Activated CD8-positive, alpha-beta memory T cell treated with anti-CD3 and anti-CD28 coated beads for 4 hours (primary cell): Measurements from ENCODE around the gene ISG15.

ENCODE experiments used
- DNase-seq, 2 donors: peaks; one replicate each; pipeline ENCODE4 v3.0.0-alpha.2; 2020; ENCODE audit warnings: low read depth in 2 of 2

The ISG15 gene

DNA sequence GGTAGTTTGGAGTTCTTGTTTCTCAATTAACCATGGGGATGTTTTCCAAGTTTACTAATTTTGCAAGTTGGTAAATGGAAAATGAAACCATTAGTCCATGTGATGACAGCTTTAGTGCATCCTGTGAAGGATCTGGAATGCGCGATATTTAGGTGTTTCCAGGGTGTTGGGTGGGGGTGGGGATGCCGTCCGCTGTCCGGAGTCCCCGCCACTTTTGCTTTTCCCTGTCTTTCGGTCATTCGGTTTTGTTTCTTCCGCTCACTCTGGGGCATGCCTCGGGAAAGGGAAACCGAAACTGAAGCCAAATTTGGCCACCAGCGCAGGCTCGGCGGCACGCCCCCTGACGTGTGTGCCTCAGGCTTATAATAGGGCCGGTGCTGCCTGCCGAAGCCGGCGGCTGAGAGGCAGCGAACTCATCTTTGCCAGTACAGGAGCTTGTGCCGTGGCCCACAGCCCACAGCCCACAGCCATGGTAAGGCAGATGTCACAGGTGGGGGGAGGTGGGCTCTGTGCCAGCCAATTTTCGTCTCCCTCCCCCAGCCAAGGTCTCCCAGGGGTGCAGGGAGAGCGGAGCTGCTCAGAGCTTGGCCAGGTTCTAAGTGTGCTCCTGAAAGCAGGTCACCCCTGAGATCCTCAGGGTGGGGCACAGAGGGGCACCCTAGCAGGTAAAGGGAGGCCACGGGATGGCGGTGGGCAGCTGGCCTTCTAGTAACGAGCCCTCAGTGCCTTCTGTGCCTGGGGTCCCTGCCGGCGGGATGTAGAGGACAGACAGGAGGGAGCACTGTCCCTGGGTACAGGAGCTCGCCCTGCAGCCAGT, at the start of gene ISG15:
Gene ISG15 (plus strand): TSS at position 393 of the 817 bp plus-strand sequence. CDS start 77 bp downstream, at position 470.
- peak; percentile 77 to 84 for DNase-seq

DNA sequence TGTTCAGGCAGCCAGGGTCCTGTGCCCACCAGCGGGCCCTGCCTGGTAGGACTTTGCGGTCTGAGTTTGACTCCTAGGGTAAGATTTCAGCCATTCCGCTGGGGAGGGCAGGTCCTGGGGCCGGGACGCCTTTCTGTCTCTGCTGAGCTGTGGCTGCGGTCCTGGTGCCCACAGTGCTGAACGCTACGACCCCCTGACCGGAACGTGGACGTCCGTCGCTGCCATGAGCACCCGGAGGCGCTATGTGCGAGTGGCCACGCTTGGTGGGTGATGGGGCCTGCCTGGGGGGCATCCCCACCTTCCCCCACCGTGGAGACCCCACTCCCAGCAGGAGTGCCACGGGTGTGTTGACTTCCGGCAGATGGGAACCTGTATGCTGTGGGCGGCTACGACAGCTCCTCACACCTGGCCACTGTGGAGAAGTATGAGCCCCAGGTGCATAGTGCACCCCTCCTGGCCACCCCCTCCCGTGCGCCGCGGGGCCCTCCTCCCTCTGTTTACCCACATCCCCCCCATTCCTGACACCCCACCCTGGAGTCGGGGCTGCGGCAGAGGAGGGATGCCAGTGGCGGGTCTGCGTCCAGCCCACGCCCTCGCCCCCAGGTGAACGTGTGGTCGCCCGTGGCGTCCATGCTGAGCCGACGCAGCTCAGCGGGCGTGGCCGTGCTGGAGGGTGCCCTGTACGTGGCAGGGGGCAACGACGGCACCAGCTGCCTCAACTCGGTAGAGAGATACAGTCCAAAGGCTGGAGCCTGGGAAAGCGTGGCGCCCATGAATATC, 49.4 kb upstream of the ISG15 start:
- no peak for DNase-seq

DNA sequence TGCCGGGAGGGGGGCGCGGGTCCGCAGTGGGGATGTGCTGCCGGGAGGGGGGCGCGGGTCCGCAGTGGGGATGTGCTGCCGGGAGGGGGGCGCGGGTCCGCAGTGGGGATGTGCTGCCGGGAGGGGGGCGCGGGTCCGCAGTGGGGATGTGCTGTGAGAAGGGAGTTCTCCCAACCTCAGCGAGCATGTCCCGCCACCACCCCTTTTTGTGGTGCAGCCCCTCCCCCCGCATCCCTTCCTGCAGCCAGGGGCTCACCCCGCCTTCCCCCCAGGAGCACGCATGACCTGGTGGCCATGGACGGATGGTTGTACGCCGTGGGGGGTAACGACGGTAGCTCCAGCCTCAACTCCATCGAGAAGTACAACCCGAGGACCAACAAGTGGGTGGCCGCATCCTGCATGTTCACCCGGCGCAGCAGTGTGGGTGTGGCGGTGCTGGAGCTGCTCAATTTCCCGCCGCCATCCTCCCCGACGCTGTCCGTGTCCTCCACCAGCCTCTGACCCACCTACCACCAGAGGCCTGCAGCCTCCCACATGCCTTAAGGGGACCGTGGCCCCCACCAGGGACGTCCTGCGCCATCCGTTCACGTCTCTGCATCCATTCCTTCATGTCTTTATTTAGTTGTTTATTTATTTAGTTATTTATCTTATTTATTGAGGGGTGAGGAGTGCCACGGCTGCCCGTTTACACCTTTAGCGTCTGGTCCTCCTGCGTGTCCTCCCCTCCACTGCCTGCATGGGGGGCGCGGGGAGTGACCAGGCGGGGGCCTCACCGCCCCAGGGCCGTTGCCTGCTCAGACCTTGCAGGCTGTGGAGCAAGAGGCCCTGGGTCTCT, 48.4 kb upstream of the ISG15 start:
- no peak for DNase-seq

DNA sequence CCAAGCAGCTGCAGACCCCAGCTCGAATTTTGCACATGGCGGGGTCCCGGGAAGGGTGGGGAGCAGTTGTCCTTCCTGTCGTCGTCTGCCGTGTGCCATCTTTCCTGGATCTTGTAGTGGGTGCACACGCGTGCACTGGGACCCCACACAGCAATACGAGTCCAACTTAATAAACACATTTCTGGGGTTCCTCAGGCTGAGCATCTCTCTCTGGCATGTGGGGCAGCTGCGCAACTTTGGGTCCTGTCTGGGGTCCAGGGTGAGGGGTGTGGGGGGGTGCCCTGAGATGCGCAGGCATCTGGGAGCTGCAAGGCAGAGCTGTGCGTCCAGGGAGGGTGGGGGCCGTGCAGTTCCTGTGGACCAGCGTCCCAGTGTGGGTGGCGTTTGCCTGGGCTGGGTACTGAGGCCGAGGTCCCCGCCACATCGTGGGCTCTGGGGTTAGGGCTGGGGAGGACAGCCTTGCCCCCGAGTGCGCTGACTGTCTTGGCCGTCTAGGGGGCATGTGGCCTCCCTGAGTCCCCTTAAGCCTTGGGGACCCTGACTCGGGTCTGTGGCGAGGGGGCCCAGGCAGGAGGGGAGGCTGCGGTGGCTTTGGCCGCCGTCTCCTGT, 47.7 kb upstream of the ISG15 start:
- DNase-seq, result no peak

DNA sequence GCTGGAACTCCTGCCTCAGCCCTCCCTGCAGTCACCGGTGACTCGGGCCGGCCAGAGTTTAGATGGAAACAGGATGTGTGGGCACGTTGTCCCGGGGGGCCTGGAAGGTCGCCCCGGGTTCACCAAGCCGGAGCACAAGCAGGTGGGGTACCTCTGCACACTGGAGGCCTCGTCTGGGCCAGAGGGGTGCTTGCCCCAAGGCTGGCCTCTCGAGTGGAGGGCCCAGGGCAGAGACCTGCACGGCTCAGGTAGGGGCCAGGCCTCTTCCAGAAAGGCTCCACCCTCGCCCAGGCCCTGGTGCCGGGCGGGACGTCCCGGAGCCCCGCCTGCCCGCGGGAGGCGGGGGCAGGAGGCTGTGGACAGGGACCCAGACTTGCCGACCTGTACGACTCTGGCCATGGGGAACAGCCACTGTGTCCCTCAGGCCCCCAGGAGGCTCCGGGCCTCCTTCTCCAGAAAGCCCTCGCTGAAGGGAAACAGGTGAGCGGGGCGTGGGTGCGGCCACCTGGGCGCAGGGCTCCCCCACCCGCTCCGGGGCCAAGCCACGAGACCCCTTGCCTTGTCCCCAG, 47.1 kb upstream of the ISG15 start, which contains the start of gene PLEKHN1:
Gene PLEKHN1 (plus strand): TSS at position 348 of the 569 bp plus-strand sequence. CDS start 50 bp downstream, at position 398.
- DNase-seq, result no peak

DNA sequence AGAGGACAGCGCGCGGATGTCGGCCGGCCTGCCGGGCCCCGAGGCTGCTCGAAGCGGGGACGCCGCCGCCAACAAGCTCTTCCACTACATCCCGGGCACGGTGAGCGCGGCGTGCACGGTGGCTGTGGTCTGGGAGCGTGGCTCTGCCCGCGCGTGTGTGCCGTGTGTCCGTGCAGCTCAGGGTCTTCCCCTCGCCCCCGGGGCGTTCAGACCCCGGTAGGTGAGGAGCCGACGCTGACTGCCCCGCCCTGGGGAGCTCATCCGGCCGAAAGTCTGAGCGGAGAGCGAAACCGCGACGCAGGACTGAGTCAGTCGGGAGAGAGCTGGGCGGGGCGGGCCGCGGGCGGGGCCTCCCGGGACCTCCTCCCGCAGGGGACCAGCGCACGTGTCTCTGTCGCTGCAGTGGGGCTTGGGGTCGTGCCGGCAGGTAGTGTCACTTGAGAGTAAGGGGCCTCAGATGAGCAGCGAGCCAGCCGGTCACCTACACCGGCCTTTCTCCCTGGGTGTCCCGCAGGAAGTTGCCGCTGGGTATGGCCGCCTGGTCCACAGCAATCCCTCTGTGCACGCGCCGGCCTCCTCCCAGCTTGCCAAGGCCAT, 46.5 kb upstream of the ISG15 start:
- peak; percentile 68 for DNase-seq

DNA sequence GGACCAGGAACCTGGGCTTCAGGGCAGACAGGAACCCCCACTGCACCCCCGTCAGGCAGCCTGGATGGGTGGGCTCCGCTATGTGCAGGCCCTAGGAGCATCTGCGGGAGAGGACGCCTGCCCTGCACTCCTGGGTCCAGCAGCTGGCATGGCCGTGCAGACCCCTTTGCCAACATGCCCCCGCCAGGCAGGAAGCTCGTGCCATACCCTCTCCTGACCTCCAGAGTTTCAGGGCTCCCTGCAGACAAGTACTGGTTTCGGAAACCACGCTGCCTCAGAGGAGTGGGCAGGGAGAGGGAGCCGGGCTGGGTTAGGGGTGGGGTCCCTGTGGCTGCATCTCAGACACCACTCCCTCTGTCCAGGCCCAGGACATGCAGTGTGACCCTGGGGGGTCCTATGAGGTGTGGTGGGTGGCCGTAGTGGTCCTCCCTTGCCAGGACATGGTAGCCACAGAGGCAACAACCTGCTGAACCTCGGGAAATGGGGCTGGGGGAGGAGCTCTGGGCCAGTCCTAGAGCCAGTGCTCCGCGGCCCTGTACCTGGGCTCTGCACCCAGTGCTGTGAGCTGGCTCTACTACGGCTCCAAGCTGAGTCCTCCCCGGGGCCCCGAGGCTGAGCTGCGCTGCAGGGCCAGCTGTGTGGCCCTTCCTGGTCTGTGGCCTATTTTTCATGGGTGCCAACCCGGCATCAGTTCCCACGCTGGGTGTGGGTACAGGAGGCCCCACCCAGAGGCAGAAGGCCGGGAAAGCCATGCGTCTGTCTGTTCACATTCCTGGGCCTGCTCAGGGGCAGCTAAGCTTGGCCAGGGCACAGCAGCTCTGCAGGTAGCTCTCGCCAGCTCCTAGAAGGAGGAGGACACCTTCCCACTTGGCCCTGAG, 45.6 kb upstream of the ISG15 start:
- DNase-seq, result no peak

DNA sequence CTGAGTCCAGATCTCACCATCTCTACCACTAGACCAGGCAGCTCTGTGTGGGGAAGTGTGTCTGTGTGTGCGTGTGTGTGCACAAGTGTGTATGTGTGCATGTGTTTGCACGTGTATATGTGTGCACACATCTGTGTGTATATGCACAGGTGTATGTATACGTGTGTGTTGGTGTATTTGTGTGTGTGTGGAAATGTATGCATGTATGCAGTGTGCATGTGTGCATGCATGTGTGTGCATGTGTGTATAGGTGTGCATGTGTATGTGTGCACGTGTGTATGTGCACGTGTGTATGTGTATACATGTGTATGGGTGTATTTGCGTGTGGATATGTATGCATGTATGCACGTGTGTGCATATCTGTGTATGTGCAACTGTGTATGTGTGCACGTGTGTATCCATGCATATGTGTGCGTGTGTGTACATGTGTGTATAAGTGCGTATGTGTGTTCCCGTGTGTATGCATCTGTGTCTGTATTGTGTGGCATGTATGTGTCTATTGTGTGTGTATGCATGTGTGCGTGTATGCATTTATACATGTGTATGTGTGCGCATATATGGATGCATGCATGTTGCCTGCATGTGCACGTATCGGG, 43.9 kb upstream of the ISG15 start:
- DNase-seq, result no peak

DNA sequence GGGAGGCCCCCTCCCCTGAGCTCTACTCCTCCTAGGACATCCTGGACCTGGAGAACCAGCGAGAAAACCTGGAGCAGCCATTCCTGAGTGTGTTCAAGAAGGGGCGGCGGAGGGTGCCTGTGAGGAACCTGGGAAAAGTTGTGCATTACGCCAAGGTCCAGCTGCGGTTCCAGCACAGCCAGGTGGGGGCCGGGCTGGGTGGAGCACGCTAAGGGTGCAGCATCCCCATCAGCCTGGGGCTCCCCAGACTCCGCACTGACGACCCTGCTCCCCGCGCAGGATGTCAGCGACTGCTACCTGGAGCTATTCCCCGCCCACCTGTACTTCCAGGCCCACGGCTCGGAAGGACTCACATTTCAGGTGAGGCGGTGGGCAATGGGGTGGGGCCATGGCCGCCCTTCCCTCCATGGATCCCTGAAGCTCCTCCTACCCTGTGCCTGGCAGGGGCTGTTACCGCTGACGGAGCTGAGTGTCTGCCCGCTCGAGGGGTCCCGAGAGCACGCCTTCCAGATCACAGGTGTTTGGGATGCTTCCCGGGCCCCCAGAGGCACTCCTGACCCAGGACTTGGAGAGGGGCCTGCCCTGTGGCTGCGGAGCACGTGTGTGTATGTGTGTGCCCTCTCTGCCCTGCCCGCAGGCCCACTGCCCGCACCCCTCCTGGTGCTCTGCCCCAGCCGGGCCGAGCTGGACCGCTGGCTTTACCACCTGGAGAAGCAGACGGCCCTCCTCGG, 42.9 kb upstream of the ISG15 start:
- DNase-seq, result no peak

DNA sequence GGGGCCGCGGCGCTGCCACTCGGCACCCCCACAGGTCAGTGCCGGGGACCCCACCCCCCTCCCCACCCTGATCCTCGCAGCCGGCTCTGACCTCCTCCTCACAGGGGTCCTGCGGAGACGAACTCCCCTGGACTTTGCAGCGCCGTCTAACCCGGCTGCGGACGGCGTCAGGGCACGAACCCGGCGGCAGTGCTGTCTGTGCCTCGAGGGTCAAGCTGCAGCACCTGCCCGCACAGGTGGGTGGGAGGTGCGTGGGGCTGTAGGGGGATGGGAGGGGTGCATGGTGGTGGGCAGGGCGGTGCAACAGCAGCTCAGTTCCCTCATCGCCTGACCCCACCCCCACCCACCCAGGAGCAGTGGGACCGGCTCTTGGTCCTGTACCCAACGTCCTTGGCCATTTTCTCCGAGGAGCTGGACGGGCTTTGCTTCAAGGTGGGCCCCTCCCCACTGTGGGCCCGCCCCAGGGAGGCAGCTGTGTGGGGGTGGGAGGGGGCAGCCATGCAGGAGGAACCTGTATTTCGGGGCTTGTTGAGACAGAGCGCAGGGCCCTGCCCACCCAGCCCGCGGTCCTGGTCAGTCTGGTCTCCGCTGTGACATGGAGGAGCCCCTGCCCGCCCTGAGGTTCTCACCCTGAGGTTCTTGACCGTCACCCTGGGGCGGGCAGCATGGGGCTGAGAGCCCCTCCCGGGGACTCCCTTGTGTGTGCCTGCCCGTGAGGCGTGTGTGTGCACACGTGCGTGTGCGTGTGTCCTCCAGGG, 42.1 kb upstream of the ISG15 start:
- no peak for DNase-seq

DNA sequence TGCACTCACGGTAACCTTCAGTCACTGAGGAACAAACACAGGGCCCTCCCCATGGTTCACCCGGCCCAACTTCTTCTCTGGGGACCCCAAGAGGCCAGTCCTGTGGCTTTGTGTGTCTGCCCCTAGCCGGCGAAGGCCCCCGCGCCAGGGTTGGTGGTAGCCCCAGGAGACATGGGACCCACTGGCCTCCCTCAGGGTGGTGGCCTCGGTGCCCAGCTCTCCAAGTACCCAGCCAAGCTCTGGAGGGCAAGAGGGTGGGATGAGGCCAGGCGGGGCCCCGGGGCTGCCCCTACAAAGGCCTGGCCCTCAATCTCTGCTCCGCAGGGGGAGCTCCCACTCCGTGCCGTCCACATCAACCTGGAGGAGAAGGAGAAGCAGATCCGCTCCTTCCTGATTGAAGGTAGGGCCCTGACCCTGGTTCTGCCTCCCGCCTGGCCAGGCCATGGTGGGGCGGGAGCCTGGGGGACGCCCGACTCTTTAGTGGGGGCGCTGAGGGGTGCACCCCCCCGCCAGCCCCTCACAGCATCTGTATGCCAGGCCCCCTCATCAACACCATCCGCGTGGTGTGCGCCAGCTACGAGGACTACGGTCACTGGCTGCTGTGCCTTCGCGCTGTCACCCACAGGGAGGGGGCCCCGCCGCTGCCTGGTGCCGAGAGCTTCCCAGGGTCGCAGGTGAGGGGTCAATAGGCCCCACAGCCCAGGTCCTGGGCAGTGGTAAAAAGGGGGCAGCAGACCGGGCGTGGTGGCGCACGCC, 41.4 kb upstream of the ISG15 start:
- DNase-seq, result no peak

DNA sequence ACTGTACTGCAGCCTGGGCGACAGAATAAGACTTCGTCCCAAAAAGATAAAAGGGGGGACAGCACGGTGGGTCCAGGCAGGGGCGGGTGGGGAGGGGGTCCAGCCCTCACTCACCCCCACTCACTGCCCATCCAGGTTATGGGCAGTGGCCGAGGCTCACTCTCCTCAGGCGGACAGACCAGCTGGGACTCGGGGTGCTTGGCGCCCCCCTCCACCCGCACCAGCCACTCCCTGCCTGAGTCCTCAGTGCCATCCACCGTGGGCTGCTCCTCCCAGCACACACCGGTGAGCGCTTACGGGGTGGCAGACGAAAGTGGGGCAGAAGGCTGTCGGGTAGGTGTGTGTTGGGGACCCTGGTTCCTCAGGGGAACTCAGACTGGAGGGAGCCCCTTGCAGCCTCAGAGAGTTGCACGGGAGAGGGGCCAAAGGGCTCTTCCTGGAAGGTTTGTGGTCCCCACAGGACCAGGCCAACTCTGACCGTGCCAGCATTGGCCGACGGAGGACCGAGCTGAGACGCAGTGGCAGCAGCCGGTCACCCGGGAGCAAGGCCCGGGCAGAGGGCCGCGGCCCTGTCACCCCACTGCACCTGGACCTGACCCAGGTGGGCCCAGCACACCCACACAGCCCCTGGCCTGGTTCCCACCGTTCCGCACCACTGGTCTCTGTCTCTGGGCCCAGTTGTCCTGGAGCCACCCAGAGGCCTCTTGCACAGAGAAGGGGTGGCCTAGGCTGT, 40.4 kb upstream of the ISG15 start:
- DNase-seq, result no peak

DNA sequence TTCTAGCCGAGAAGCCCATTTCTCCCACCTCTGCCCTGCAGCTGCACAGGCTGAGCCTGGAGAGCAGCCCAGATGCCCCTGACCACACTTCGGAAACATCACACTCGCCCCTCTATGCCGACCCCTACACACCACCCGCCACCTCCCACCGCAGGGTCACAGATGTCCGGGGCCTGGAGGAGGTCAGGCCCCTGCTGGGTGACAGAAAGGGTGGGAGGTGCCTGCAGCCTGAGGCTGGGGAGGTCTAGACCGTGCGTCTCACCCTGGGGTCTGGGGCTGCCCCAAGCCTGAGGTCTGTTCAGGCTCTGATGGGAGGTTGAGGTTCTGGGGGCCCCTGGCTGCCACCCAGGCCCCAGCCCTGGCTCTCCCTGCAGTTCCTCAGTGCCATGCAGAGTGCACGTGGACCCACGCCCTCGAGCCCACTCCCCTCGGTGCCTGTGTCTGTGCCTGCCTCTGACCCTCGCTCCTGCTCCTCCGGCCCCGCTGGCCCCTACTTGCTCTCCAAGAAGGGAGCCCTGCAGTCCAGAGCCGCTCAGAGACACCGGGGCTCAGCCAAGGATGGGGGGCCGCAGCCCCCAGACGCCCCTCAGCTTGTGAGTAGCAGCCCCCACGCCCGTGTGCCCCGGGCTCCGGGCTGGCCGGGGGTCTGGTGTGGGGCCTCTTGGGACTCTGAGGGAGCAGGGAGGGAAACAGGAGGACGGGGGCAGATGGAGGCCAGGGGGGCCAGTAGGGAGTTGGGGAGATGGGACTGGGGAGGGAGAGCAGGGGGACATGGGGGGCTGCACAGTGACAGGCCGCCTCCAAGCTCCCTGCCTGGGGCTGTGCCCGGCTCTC, 39.6 kb upstream of the ISG15 start:
- DNase-seq, result no peak

DNA sequence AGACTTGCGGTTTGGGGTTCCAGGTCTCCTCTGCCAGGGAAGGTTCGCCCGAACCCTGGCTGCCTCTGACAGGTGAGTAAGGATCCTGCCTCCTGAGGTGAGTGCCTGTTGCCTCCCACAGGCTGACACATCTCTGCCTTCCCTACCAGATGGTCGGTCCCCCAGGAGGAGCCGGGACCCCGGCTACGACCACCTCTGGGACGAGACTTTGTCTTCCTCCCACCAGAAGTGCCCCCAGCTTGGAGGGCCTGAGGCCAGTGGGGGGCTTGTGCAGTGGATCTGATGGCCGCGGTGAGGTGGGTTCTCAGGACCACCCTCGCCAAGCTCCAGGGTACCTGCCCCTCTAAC, 39.0 kb upstream of the ISG15 start:
- DNase-seq, result no peak

DNA sequence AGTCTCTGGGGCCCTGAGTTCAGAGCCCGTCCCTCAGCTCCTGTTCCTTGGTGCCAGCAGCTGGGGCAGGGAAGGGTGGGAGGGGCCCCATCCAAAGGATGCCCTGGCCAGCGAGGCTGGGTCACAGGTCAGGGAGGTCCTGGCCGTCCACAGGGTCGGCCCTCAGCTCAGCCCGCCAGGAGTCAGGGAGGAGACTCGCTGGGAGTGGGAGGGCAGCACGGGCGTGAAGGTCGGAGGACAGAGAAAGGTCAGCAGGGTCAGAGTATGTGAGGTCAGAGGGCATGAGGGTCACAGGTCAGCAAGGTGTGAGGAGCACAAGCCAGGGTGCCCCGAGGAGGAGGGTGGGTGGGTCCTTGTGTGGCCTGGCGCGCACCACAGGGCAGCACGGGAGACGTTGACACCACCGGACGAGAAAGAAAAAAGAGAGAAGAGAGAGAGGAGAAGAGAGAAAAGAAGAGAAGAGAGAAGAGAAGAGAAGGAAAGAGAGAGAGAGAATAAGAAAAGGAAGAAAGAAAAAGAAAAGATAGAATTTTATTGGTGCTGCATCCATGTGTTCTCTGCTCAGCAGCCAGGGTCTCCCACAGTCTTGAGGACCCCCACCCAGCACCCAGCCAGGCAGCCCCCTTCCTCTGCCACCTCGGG, 38.5 kb upstream of the ISG15 start:
- no peak for DNase-seq
